Stimulated activated CD8-positive, alpha-beta memory T cell treated with anti-CD3 and anti-CD28 coated beads, Interleukin-4, amount 100 ng/mL, for 24 hours (primary cell): ENCODE results near the gene PRDM15.

Experiments used
- DNase-seq: peaks from one replicate; pipeline ENCODE4 v3.0.0-alpha.2; 2020; ENCODE audit warnings: low read depth

The PRDM15 gene

GRCh38 chr21:41864311-41865001 lies 14.7 kb downstream of the PRDM15 start:
- DNase-seq: no peak

DNA sequence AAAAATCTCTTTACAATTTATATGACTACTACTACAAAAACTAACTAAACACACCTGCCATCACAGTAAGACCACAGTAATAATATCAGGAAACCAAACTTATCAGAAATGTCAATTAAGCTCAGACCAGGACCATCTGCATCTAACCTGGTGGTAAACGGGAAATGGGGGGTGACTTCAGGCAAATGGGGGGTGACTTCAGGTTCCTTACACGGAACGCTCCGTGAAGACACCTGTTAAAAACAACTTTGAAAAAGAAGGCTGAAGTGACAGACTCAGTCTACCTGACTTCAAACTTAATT lies 15.8 kb downstream of the PRDM15 start:
- DNase-seq: no peak

DNA sequence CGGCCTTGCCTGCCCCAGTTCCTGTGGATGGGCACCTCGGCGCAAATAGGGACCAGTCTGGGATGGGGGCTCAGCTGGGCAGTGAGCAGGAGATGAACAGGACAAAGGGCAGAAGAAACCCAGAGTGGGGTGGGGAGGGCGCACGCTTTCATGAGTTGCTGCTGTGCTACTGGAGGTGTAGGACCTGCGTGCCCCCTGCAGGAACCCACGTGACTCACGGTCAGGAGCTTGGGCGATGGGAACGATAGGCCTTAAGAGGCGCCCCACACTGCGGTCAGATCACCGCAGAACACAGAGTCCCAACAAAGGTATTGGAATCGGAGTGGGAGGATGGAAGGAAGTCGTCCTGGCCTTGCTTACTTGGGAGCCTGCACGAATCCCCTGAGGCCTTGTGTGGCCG lies 17.2 kb downstream of the PRDM15 start:
- DNase-seq: no peak

DNA sequence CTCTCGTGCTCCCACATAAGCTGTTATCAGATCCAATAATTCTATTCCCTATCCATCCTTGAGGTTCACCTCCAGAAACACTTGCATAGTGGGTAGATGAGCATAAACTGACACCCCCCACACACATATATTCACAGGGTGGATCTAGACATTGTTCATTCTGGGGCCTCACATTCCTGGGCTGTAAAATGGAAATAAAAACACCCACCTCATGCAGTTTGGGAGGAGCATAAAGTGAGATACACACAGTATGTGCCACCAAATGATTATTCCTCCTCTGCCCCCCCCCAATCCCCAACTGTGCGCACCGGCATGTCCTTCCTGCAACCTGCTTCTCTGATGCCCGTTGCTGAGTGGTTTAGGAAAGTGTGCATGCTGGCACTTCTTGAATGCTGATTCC lies 17.9 kb downstream of the PRDM15 start:
- DNase-seq: no peak

DNA sequence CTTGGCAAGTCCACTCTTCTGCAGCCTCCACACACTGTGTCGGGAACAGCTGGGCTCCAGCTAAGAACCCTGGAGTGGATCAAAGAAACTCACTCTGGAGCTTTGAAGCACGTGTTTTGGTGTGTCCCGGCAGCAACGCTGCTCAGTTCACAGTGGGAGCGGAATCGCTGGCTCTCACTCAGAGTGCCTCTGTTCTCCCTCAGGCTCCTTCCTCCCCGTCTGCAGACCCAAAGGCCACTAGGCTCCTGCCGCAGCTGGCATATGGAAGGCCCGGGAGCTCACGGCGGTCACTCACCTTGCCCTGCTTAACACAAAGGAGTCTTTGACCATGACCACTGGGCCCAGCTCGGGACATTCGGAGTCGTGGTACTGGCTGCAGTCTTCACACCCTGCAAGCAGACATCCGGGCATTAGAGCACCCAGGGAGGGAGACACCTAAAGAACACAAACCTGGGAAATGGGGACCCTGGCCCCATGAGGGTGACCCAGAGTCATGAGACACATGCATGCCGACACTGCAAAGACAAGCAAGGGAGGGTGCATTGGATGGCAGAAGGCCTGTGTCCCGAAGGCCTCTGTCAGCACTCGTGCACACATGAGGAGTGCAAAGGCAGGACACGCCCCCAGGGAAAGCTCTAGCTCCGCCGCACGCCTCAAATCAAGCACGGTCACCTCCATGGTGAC lies 19.7 kb downstream of the PRDM15 start:
- DNase-seq: no peak

DNA sequence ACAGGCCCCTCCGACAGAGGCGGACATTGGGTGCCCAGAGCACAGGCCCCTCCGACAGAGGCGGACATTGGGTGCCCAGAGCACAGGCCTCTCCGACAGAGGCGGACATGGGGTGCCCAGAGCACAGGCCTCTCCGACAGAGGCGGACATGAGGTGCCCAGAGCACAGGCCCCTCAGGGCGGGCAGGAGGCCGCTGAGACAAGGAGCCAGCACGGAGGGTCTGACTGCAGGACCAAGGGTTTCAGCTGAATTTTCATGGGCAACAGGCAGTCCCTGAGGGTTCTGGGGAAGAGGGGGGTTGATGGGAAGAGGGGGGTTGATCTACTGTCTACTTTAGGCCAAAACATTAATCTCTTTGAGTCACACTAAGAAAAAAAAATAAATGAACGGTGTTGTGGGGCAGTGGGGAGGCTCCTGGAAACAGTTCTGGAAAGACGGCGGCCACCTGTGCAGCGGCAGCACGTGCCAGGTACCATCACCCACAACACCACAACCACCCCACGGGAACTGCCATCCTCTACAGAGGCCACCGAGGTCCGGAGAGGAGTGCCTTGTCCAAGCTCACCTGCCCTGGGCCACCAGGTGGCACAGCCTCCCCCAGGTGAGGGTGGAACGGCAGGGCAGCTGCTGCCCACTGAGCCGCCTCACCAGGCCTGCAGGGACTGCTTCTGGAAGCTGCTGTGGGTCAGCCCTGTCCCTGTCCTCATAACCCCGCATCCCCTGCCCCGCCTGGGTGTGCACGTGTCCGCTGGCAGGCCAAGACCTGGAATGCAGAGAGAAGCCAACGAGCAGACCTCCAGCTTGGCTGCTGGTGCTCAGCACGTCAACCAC lies 20.5 kb downstream of the PRDM15 start:
- no peak for DNase-seq

DNA sequence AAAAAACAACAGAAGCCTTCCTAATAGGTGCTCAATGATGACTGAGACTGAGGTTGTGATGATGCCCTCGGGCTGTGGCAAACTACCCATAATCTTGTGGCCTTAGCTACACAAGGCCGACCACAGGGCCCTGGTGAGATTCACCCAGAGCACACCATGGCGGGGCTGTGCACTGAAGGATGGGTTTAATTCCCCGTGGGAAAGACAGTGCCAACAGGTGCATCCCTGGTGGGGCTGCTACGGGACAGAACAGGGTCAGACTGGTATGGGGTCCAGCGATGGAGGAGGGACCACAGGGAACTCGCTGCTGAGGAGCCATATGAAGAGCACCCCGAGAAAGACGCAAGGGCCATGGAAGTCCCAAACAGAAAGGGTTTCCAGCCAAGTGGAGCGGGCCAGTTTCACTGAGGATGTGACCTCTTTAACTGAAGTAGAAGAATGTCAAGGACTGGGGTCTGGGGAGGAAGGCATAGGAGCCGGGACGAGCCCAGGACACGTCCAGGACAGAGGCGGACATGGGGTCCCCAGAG lies 21.3 kb downstream of the PRDM15 start:
- DNase-seq: no peak

GRCh38 chr21:41856572-41856971 lies 22.6 kb downstream of the PRDM15 start:
- DNase-seq: no peak

DNA sequence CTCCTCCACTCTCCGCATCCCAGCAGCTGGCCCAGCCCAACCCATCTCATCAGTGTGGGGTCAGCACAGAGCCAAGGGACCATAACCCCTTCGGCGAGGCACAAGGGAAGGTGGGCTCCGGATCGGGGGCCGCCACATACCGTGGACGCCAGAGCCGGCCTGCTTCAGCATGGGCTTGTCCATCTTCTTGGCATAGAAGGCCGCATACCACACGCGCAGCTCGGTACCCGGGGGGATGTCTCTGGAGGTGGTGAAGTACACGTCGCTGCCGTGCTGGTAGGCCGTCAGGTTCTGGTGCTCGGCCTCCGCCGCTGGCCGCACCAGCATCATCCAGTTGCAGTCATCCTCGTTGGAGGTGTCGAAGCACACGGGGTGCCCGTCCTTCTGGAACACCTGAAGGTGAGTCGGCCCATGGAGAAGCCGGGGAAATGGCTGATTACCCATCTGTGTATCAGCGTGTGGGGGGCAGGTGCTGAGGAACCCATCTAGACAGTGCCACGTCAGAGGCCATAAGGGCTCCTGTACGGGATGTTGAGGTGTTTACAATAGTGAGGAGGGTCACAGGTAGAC lies 24.6 kb downstream of the PRDM15 start:
- DNase-seq: no peak

DNA sequence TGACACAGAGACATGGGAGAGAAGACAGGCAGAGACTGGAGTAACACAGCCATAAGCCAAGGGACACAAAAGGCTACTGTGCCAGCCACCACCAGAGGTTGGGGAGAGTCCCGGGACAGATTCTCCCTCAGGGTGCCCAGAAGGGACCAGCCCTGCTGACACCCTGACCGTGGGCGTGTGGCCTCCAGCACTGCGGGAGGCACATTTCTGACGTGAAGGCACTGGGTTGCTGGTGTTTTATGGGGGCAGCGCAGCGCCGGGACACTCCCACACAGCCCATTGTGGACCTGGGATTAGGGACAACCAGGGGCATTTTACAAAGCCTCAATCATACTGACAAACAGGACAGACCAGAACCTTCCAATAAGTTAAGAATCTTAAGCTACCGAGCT lies 26.2 kb downstream of the PRDM15 start:
- DNase-seq: no peak

GRCh38 chr21:41852151-41852928 lies 26.8 kb downstream of the PRDM15 start:
- DNase-seq: no peak

DNA sequence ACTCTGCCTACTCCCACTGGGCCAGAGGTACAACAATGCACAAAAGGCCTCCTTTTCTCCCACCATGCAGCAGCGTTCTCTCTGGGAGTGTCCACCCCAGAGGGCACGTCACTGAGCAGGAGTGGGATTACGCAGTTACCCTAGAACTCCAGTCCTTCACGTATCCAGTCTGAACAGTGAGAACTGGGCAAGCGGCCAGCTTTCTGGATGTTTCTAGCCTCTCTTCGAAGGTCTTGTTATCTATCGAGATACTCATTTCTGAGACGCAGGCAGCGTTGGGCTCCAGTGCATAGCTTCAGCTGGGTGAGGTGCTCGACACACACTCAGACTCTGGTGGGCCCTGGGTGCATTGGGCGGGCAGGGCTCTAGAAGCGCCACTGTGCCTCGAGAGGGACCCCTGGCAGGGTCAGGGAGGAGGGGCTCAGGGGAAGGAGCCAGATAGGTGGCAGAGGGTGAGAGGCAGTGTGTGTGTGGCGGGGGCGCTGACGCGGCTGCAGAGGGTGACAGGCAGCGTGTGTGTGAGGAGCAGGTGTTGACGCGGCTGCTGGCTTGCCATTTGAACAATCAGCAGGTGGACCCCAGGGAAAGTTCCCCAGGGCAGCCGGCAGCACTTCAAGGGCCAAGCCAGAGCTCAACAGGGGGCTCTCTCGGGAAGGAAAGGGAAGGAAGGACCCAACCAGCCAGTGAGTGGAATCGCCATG lies 27.9 kb downstream of the PRDM15 start:
- DNase-seq: no peak

GRCh38 chr21:41850085-41850484 lies 29.1 kb downstream of the PRDM15 start:
- no peak for DNase-seq

DNA sequence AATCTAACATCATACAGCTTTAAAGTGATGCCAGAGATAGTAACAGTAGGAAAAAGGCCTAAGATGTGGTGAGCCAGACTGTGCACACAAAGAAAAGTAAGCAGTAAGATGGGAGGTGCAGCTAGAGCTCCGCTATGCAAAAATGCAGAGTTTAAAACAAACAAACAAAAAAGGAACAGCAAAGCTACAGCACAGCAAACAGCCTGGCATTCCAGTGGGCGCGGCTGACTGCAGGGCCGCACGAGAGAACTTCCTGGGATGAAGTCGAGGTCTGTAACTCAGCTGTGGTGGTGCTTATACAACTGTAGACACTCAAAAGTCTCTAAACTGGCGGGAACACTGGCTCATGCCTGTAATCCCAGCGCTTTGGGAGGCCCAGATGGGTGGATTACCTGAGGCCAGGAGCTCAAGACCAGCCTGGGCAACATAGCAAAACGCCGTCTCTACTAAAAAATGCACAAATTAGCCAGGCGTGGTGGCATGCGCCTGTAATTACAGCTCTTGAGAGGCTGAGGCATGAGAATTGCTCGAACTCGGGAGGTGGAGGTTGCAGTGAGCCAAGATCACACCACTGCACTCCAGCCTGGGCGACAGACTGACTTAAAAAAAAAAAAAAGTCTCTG lies 30.1 kb downstream of the PRDM15 start:
- no peak for DNase-seq

DNA sequence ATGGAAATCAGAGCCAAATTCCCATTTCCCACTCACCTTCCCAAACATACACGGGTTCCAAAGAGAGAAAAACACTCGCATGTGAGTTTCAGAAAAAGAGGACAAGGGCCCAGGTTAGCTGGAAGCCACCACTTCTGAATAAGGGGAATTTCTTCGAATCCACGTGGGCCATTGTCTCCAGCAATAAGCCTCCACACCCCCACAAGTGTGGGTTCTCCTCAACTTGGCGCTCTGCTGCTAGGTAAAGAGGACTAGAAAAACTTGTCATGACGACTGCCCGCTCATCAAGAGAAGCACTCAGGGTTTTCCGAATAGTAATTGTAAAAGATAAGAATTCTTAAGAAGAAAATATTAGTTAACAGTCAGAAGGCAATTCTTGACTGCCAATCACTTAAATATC lies 30.6 kb downstream of the PRDM15 start:
- DNase-seq: no peak

DNA sequence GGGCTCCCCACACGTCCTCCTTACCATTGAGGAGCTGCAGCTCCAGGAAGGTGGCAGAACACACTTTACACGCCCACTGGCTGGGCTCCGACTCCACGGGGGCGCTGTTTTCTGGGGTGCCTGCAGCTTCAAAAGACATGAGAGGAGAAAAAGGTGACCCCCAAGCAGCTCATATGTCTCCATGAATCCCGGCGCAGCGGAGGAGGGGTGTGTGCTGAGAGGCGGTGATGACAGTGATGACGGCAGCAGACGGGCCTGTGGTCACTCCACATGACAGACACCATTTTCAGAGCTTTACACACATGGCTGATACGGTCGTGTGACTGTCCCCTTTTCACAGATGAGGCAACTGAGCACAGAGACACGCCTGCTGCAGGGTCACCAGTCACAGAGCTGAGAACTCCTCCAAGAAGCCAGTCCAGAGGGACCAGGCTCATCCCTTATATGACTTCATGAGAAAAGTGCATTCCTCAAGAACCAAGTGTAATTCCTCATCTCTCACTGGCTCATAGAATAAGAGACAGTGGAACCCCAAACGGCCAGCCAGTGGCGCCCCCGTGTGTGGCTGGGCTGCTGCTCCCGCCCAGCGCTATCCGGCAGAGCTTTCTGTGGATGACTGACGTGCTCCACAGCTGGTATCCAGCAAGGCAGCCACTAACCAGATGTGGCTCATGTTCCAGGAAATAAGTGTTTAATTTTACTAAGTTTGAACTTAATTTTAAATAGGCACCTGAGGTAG lies 31.9 kb downstream of the PRDM15 start:
- no peak for DNase-seq

DNA sequence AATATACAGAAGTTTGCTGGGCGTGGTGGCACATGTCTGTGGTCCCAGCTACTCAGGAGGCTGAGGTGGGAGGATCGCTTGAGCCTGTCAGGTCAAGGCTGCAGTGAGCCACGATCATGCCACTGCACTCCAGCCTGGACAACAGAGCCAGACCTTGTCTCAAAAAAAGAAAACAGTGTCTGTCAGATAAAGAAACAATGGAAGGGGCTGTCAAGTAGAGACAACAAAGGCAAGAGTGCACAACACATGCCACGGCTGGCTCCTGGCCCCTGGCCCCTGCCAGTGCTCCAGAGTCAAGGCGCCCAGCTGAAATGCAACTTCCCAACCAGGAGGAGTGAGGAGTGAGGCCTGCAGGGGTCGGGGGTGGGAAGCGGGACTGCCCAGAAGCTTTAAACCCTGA lies 32.6 kb downstream of the PRDM15 start:
- no peak for DNase-seq

GRCh38 chr21:41846033-41846317 lies 33.2 kb downstream of the PRDM15 start:
- no peak for DNase-seq

GRCh38 chr21:41845310-41846032 lies 33.7 kb downstream of the PRDM15 start:
- DNase-seq: no peak

DNA sequence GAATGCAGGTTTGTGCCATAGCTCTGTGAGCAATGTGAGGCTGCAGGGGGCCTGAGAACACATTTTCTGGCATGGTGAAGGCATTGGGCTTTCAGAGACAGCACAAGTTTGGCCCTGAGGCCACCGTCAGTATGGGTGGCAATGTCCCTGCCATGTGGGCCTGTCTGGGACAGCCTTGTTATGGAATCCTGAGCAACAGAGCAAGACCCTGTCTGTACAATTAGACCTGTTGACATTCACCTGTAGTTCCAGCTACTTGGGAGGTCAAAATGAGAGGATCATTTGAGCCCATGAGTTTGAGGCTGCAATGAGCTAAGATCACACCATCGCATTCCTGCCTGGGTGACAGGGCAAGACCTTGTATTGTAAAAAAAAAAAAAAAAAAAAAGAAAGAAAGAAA lies 35.6 kb downstream of the PRDM15 start:
- no peak for DNase-seq
